Motor neuron (in vitro differentiated cells): Measurements from ENCODE around the gene ARL15. TPM values are rescaled to one million over a fixed set of nuclear protein-coding genes. Genes with fewer than 3 reads are reported as not detected.

Source experiments
- ATAC-seq, 8 experiments: fragments of 200-7000 bp; cut with Tn5 transposase; replicated peaks in 6 of 8; 2 replicates each; pipeline ENCODE4 v1.8.0; 2021; ENCODE audit warnings: mild to moderate bottlenecking in 8 of 8, moderate library complexity in 8 of 8
- H3K27ac ChIP-seq, 2 donors: fragments of 250-450 bp; sonication (Bioruptor Pico); 2 replicates each; pipeline ENCODE4 v1.9.0; 2021; ENCODE audit warnings: antibody characterized with exemption in 2 of 2, mild to moderate bottlenecking in 2 of 2, moderate library complexity in 1 of 2
- H3K4me1 ChIP-seq, 2 donors: fragments of 250-450 bp; sonication (Bioruptor Pico); replicated peaks in 1 of 2; 2 replicates each; pipeline ENCODE4 v1.6.1; 2021; ENCODE audit warnings: antibody characterized with exemption in 2 of 2, mild to moderate bottlenecking in 2 of 2, moderate library complexity in 1 of 2
- H3K4me3 ChIP-seq, 5 donors: fragments of 250-450 bp; sonication (Bioruptor Pico); 2 replicates each; pipeline ENCODE4 v1.9.0; 2021; ENCODE audit warnings: antibody characterized with exemption in 5 of 5, mild to moderate bottlenecking in 5 of 5, moderate library complexity in 4 of 5
- WGBS, 10 experiments: fragments of 450-650 bp; shearing (Covaris generic); methylation state at CpG; one replicate each; pipeline ENCODE4 v1.0.0; 2022; 5-methylcytosine and 5-hydroxymethylcytosine counted together
- in situ Hi-C, 9 experiments: fragments of 400-800 bp; cut with MboI; loops; one replicate each; pipeline ENCODE4 v1.15.0; 2021; ENCODE audit warnings: low sequenced_read_pairs in 9 of 9, low pct_unique_long_range_greater_than_20kb in 2 of 9; ENCODE audit not compliant: unreplicated experiment in 9 of 9
- total RNA-seq, 8 experiments: library from RNA; unstranded; fragments of 300-600 nt; gene quantifications; 2 replicates each; pipeline versions ENCODE4 v1.2.3 to v1.2.4, GENCODE V29; 2022

ARL15 gene
- total RNA-seq, 8 experiments from 2014 or later: 17.0 to 44.6 (median 22.3) TPM

- ATAC-seq: peak in 5 of 8 experiments; percentile 56 to 69 (median 65)
- Histone ChIP-seq H3K4me1 (peaks cover 8 to 9% of the 10 kb centered on the region in 2 donors), H3K27ac (no peak overlapping the region), H3K4me3 (no peak overlapping the region)
- in situ Hi-C loops: no loop called here
- 10 to 95% (median 47%) methylated on average over 3 to 5 of the region's 6 CpGs; no CpG with 5 or more reads in 3 of the 10 experiments for WGBS, 10 experiments
These were observed 134.1 kb downstream of the ARL15 start for GRCh38 chr5:54176066-54176830.

- H3K4me3 ChIP-seq: no peak overlapping the region
- in situ Hi-C loops: no loop called here
- no peak overlapping the region for H3K27ac ChIP-seq
- no peak for ATAC-seq
- peaks cover 4% of the 10 kb centered on the region in 2 donors for H3K4me1 ChIP-seq
- 70 to 100% (median 96%) methylated on average over 1 to 2 of the region's 2 CpGs; no CpG with 5 or more reads in 2 of the 10 experiments for WGBS, 10 experiments
These were observed 137.1 kb downstream of the ARL15 start for GRCh38 chr5:54173251-54173650.

GRCh38 chr5:54171645-54172384 is 138.6 kb downstream of the ARL15 start:
- no peak overlapping the region for H3K4me3 ChIP-seq
- no peak for ATAC-seq
- WGBS, 10 experiments: 17 to 100% (median 93%) methylated on average over 1 to 6 of the region's 6 CpGs; no CpG with 5 or more reads in 2 of the 10 experiments
- peaks cover 3 to 4% of the 10 kb centered on the region in 2 donors for H3K4me1 ChIP-seq
- H3K27ac ChIP-seq: no peak overlapping the region
- in situ Hi-C loops: no loop called here

- no peak for ATAC-seq
- Histone ChIP-seq H3K4me1 (no peaks in the 10 kb centered on the region), H3K27ac (no peak overlapping the region), H3K4me3 (no peak overlapping the region)
- in situ Hi-C loops: no loop called here
- WGBS, 10 experiments: 50 to 100% (median 85%) methylated on average over 1 to 2 of the region's 2 CpGs; no CpG with 5 or more reads in 2 of the 10 experiments
These were observed 144.7 kb downstream of the ARL15 start for GRCh38 chr5:54165687-54166086.

GRCh38 chr5:54162184-54162583 is 148.2 kb downstream of the ARL15 start:
- no peaks in the 10 kb centered on the region for H3K4me1 ChIP-seq
- H3K4me3 ChIP-seq: no peak overlapping the region
- ATAC-seq: no peak
- WGBS, 10 experiments: 87 to 100% (median 97%) methylated on average over 1 to 3 of the region's 3 CpGs; no CpG with 5 or more reads in 1 of the 10 experiments
- no peak overlapping the region for H3K27ac ChIP-seq
- in situ Hi-C loops: no loop called here

GRCh38 chr5:54160329-54160728 is 150.0 kb downstream of the ARL15 start:
- Histone ChIP-seq H3K4me3 (no peak overlapping the region), H3K27ac (no peak overlapping the region), H3K4me1 (no peaks in the 10 kb centered on the region)
- in situ Hi-C loops: no loop called here
- ATAC-seq: no peak

- Histone ChIP-seq H3K4me3 (no peak overlapping the region), H3K4me1 (no peaks in the 10 kb centered on the region), H3K27ac (no peak overlapping the region)
- ATAC-seq: no peak
- 38 to 95% (median 71%) methylated on average over 1 to 2 of the region's 2 CpGs; no CpG with 5 or more reads in 1 of the 10 experiments for WGBS, 10 experiments
- in situ Hi-C loops: no loop called here
These were observed 150.5 kb downstream of the ARL15 start for GRCh38 chr5:54159893-54160195.

GRCh38 chr5:54159153-54159892 is 151.1 kb downstream of the ARL15 start:
- Histone ChIP-seq H3K27ac (no peak overlapping the region), H3K4me3 (no peak overlapping the region), H3K4me1 (no peaks in the 10 kb centered on the region)
- ATAC-seq: peak in 2 of 8 experiments; percentile 87 to 91
- in situ Hi-C loops: no loop called here
- 71 to 100% (median 88%) methylated on average over 1 to 4 of the region's 4 CpGs; no CpG with 5 or more reads in 1 of the 10 experiments for WGBS, 10 experiments

GRCh38 chr5:54156577-54156976 is 153.8 kb downstream of the ARL15 start:
- no peak for ATAC-seq
- Histone ChIP-seq H3K4me1 (no peaks in the 10 kb centered on the region), H3K27ac (no peak overlapping the region), H3K4me3 (no peak overlapping the region)
- in situ Hi-C loops: no loop called here
- 60 to 100% (median 100%) methylated on average over 1 of the region's 1 CpG; no CpG with 5 or more reads in 1 of the 10 experiments for WGBS, 10 experiments

GRCh38 chr5:54150841-54151240 is 159.5 kb downstream of the ARL15 start:
- H3K4me1 ChIP-seq: peaks cover 4 to 12% of the 10 kb centered on the region in 2 donors

GRCh38 chr5:54148858-54149257 is 161.5 kb downstream of the ARL15 start:
- H3K27ac ChIP-seq: no peak overlapping the region
- H3K4me3 ChIP-seq: no peak overlapping the region
- 91 to 100% (median 100%) methylated on average over 1 to 2 of the region's 2 CpGs; no CpG with 5 or more reads in 1 of the 10 experiments for WGBS, 10 experiments
- H3K4me1 ChIP-seq: peaks cover 4 to 12% of the 10 kb centered on the region in 2 donors
- ATAC-seq: peak in 2 of 8 experiments; percentile 17 to 26
- in situ Hi-C loops: no loop called here

More at GRCh38 chr5:54150841-54151240, 159.5 kb downstream of the ARL15 start:
- Histone ChIP-seq H3K27ac (no peak overlapping the region), H3K4me3 (no peak overlapping the region)
- WGBS, 10 experiments: 83 to 100% (median 100%) methylated on average over 1 of the region's 1 CpG; no CpG with 5 or more reads in 3 of the 10 experiments
- in situ Hi-C loops: no loop called here
- no peak for ATAC-seq

GRCh38 chr5:54148067-54148845 is 162.1 kb downstream of the ARL15 start:
- Histone ChIP-seq H3K4me3 (no peak overlapping the region), H3K27ac (no peak overlapping the region), H3K4me1 (peaks cover 4 to 12% of the 10 kb centered on the region in 2 donors)
- in situ Hi-C loops: no loop called here
- peak in 3 of 8 experiments; percentile 35 to 73 (median 53) for ATAC-seq
- 15 to 86% (median 51%) methylated on average over 2 to 6 of the region's 6 CpGs; no CpG with 5 or more reads in 1 of the 10 experiments for WGBS, 10 experiments
